ENCODE data around the gene BCL11B.

BCL11B gene

GRCh38 chr14:99196310-99196650 is 75.7 kb downstream of the BCL11B start:
- no peaks in the 10 kb centered on the region for H3K79me2 ChIP-seq (ENCODE audit: insufficient read depth, low read depth)
- H3K4me2 ChIP-seq = no peak overlapping the region
- no peak overlapping the region for H3K27ac ChIP-seq
- H3K36me3 ChIP-seq (ENCODE audit: insufficient read depth) = no peaks in the 10 kb centered on the region
- no peaks in the 10 kb centered on the region for H4K20me1 ChIP-seq (ENCODE audit: insufficient read depth)
- no peak for TF ChIP-seq CTCF (conservative IDR thresholded peaks at IDR 0.05; ENCODE audit: low read depth, low read length)
- no peak overlapping the region for H3K4me3 ChIP-seq (IDR thresholded peaks at IDR 0.05; ENCODE audit: insufficient read depth, low read depth, low read length)
- no peak overlapping the region for H2AFZ ChIP-seq (ENCODE audit: low read depth)
- H3K9ac ChIP-seq = no peak overlapping the region
- no peaks in the 10 kb centered on the region for H3K27me3 ChIP-seq (ENCODE audit: insufficient read depth, low read depth)
- H3K4me1 ChIP-seq (ENCODE audit: low read depth, poor library complexity, severe bottlenecking) = no peaks in the 10 kb centered on the region

GRCh38 chr14:99195602-99196309 is 76.2 kb downstream of the BCL11B start:
- no peaks in the 10 kb centered on the region for H3K79me2 ChIP-seq (ENCODE audit: insufficient read depth, low read depth)
- H3K9ac ChIP-seq = no peak overlapping the region
- no peaks in the 10 kb centered on the region for H3K27me3 ChIP-seq (ENCODE audit: insufficient read depth, low read depth)
- no peaks in the 10 kb centered on the region for H3K4me1 ChIP-seq (ENCODE audit: low read depth, poor library complexity, severe bottlenecking)
- no peak overlapping the region for H3K4me3 ChIP-seq (IDR thresholded peaks at IDR 0.05; ENCODE audit: insufficient read depth, low read depth, low read length)
- H3K27ac ChIP-seq = no peak overlapping the region
- H4K20me1 ChIP-seq (ENCODE audit: insufficient read depth) = no peaks in the 10 kb centered on the region
- TF ChIP-seq CTCF (conservative IDR thresholded peaks at IDR 0.05; ENCODE audit: low read depth, low read length) = no peak
- H2AFZ ChIP-seq (ENCODE audit: low read depth) = no peak overlapping the region
- H3K4me2 ChIP-seq = no peak overlapping the region
- H3K36me3 ChIP-seq (ENCODE audit: insufficient read depth) = no peaks in the 10 kb centered on the region

- no peaks in the 10 kb centered on the region for H4K20me1 ChIP-seq (ENCODE audit: insufficient read depth)
- no peak overlapping the region for H3K9ac ChIP-seq
- TF ChIP-seq CTCF (conservative IDR thresholded peaks at IDR 0.05; ENCODE audit: low read depth, low read length) = no peak
- H3K4me1 ChIP-seq (ENCODE audit: low read depth, poor library complexity, severe bottlenecking) = no peaks in the 10 kb centered on the region
- H3K27ac ChIP-seq = no peak overlapping the region
- H3K4me3 ChIP-seq (IDR thresholded peaks at IDR 0.05; ENCODE audit: insufficient read depth, low read depth, low read length) = no peak overlapping the region
- H3K36me3 ChIP-seq (ENCODE audit: insufficient read depth) = no peaks in the 10 kb centered on the region
- no peaks in the 10 kb centered on the region for H3K79me2 ChIP-seq (ENCODE audit: insufficient read depth, low read depth)
- no peak overlapping the region for H2AFZ ChIP-seq (ENCODE audit: low read depth)
- no peaks in the 10 kb centered on the region for H3K27me3 ChIP-seq (ENCODE audit: insufficient read depth, low read depth)
- H3K4me2 ChIP-seq = no peak overlapping the region
Observed at GRCh38 chr14:99194736-99195135, 77.3 kb downstream of the BCL11B start.

GRCh38 chr14:99194136-99194535 is 77.9 kb downstream of the BCL11B start:
- TF ChIP-seq CTCF (conservative IDR thresholded peaks at IDR 0.05; ENCODE audit: low read depth, low read length) = no peak
- no peaks in the 10 kb centered on the region for H3K27me3 ChIP-seq (ENCODE audit: insufficient read depth, low read depth)

More at GRCh38 chr14:99194136-99194535, 77.9 kb downstream of the BCL11B start:
- Histone ChIP-seq H3K4me2 (no peak overlapping the region), H4K20me1 (ENCODE audit: insufficient read depth) (no peaks in the 10 kb centered on the region), H3K36me3 (ENCODE audit: insufficient read depth) (no peaks in the 10 kb centered on the region), H3K9ac (no peak overlapping the region), H3K79me2 (ENCODE audit: insufficient read depth, low read depth) (no peaks in the 10 kb centered on the region), H2AFZ (ENCODE audit: low read depth) (no peak overlapping the region), H3K4me1 (ENCODE audit: low read depth, poor library complexity, severe bottlenecking) (no peaks in the 10 kb centered on the region), H3K4me3 (IDR thresholded peaks at IDR 0.05; ENCODE audit: insufficient read depth, low read depth, low read length) (no peak overlapping the region), H3K27ac (no peak overlapping the region)

Measured in KMS-11 (cell line).